ENCODE results near the gene FOXL1. TPM values are rescaled to one million over a fixed set of nuclear protein-coding genes. Genes with fewer than 3 reads are reported as not detected.

The FOXL1 gene
- total and polyA plus RNA-seq, 9 of the 15 experiments (the other 6 are each of a cell fraction or from before 2014, with no cell fraction given), result not detected

DNA sequence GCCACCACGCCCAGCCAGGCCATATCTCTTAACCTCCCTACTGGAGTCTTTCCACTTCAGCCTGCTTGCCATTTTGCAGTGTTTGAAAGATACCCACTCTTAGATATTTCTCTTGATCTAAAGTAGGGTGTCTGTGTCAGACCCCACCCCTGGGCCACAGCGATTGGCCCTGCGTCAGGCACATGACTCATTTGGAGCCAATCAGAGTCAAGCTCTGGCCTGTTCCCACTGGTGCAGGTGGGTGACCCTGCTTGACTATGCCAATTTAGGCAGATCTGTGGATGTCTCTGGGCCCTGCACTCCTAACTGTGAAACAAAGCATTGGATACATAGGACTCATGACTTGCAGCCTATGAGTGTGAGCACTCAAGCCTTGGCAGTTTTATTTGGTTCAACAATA is 27.6 kb downstream of the FOXL1 start:
- Histone ChIP-seq H3K27me3 (ENCODE audit: control insufficient read depth in 2 of 2, insufficient read depth in 2 of 2, low read length in 2 of 2) (peaks cover 3 to 14% of the 10 kb centered on the region in 2 experiments; a peak in 3 of 5 replicates), H3K9ac (ENCODE audit: insufficient read depth in 1 of 2, low read depth in 2 of 2, low read length in 2 of 2) (no peak overlapping the region), H3K9me1 (ENCODE audit: control insufficient read depth, insufficient read depth, low read length) (no peaks in the 10 kb centered on the region), H3K36me3 (ENCODE audit: control insufficient read depth, insufficient read depth, low read length) (no peaks in the 10 kb centered on the region), H3K27ac (ENCODE audit: extremely low read depth, low read depth, low read length) (no peak overlapping the region), H2AFZ (ENCODE audit: low read depth, low read length) (no peak overlapping the region), H3K4me2 (ENCODE audit: insufficient read depth, low read length) (no peak overlapping the region), H3K9me3 (replicated peaks; ENCODE audit: control insufficient read depth, insufficient read depth, low read depth, low read length) (no peaks in the 10 kb centered on the region), H3K4me1 (replicated peaks in 1 of 2; ENCODE audit: control insufficient read depth in 2 of 2, insufficient read depth in 2 of 2, low read length in 2 of 2) (no peaks in the 10 kb centered on the region), H4K20me1 (replicated peaks; ENCODE audit: control insufficient read depth, insufficient read depth, low read length) (no peaks in the 10 kb centered on the region), H3K79me2 (ENCODE audit: control insufficient read depth, insufficient read depth, low read length) (no peaks in the 10 kb centered on the region), H3K4me3 (no peak overlapping the region)
- in situ Hi-C loops (cut with MboI) (no loop called here), intact Hi-C loops (cut with micrococcal nuclease) (no loop called here)
- POLR2A ChIA-PET, result interaction anchor here (0.6 kb wide), 1 partner anchor 342 kb away, joined by 3 read pairs; no protein-coding TSS in a partner anchor
- ATAC-seq, result peak; percentile 43; the same call in 1 of the 3 replicates
- DNase-seq (ENCODE audit: extremely low read depth in 1 of 4, low spot score in 3 of 4), result peak in 3 of 4 experiments; percentile 34 to 49 (median 45)
- BruUV-seq (replicated peaks), result no TSS peak
- FAIRE-seq, result no peak
- WGBS (ENCODE audit: insufficient coverage, low coverage, missing lambda C conversion rate), result 24% methylated on average over 3 of the region's 3 CpGs
- CTCF ChIA-PET (ENCODE audit: low intra/inter-chr PET ratio), result no interaction called here
- TF ChIP-seq, protein P1, sequence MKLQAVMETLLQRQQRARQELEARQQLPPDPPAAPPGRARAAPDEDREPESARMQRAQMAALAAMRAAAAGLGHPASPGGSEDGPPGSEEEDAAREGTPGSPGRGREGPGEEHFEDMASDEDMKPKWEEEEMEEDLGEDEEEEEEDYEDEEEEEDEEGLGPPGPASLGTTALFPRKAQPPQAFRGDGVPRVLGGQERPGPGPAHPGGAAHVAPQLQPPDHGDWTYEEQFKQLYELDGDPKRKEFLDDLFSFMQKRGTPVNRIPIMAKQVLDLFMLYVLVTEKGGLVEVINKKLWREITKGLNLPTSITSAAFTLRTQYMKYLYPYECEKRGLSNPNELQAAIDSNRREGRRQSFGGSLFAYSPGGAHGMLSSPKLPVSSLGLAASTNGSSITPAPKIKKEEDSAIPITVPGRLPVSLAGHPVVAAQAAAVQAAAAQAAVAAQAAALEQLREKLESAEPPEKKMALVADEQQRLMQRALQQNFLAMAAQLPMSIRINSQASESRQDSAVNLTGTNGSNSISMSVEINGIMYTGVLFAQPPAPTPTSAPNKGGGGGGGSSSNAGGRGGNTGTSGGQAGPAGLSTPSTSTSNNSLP (IDR thresholded peaks at IDR 0.05; ENCODE audit: borderline replicate concordance, low read depth, low read length), result no peak
- TF ChIP-seq SRSF1 (IDR thresholded peaks at IDR 0.05; ENCODE audit: low read depth, low read length), result no peak
- TF ChIP-seq, protein P2, sequence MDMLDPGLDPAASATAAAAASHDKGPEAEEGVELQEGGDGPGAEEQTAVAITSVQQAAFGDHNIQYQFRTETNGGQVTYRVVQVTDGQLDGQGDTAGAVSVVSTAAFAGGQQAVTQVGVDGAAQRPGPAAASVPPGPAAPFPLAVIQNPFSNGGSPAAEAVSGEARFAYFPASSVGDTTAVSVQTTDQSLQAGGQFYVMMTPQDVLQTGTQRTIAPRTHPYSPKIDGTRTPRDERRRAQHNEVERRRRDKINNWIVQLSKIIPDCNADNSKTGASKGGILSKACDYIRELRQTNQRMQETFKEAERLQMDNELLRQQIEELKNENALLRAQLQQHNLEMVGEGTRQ (CRISPR knock-in tag; IDR thresholded peaks at IDR 0.05), result peak; percentile 71
- no peak for TF ChIP-seq RBM15 (IDR thresholded peaks at IDR 0.05; ENCODE audit: insufficient read depth, low read length)
- no peak for TF ChIP-seq TAF7 (tag; IDR thresholded peaks at IDR 0.05)
- no peak for TF ChIP-seq ZNF121 (CRISPR knock-in tag; conservative IDR thresholded peaks at IDR 0.05)
- TF ChIP-seq HOXB6 (CRISPR knock-in tag; IDR thresholded peaks at IDR 0.05; ENCODE audit: borderline replicate concordance), result no peak
- TF ChIP-seq SMAD2 (IDR thresholded peaks at IDR 0.05; ENCODE audit: low read depth, low read length), result no peak
- no peak for TF ChIP-seq TEAD1 (CRISPR knock-in tag; IDR thresholded peaks at IDR 0.05)
- TF ChIP-seq FOXJ3 (CRISPR knock-in tag; IDR thresholded peaks at IDR 0.05), result no peak
- TF ChIP-seq, protein P3, sequence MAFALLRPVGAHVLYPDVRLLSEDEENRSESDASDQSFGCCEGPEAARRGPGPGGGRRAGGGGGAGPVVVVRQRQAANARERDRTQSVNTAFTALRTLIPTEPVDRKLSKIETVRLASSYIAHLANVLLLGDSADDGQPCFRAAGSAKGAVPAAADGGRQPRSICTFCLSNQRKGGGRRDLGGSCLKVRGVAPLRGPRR (CRISPR knock-in tag; IDR thresholded peaks at IDR 0.05), result no peak
- TF ChIP-seq, protein P4, sequence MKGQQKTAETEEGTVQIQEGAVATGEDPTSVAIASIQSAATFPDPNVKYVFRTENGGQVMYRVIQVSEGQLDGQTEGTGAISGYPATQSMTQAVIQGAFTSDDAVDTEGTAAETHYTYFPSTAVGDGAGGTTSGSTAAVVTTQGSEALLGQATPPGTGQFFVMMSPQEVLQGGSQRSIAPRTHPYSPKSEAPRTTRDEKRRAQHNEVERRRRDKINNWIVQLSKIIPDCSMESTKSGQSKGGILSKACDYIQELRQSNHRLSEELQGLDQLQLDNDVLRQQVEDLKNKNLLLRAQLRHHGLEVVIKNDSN (CRISPR knock-in tag; IDR thresholded peaks at IDR 0.05), result peak; percentile 60; the same call in 1 of the 2 replicates
- no peak for TF ChIP-seq XRCC4 (IDR thresholded peaks at IDR 0.05; ENCODE audit: extremely low read depth, insufficient read depth, insufficient read length)
- TF ChIP-seq ZNF707 (CRISPR knock-in tag; conservative IDR thresholded peaks at IDR 0.05), result no peak
- TF ChIP-seq ZEB2 (IDR thresholded peaks at IDR 0.05), result no peak

Data from K562 (cell line).